ENCODE measurements around the gene EXT2.

Gene EXT2

GRCh38 chr11:44247508-44247907, 152.0 kb downstream of the EXT2 start:
- no peak for DNase-seq

GRCh38 chr11:44248109-44248508, 152.6 kb downstream of the EXT2 start:
- no peak for DNase-seq

GRCh38 chr11:44250421-44250820, 154.9 kb downstream of the EXT2 start:
- no peak for DNase-seq

GRCh38 chr11:44252999-44253602, 157.6 kb downstream of the EXT2 start:
- DNase-seq, result no peak

- no peak for DNase-seq
These were observed 160.1 kb downstream of the EXT2 start for GRCh38 chr11:44255406-44256071.

- no peak for DNase-seq
These were observed 161.3 kb downstream of the EXT2 start for GRCh38 chr11:44256673-44257291.

GRCh38 chr11:44257338-44258189, 162.1 kb downstream of the EXT2 start:
- DNase-seq, result no peak

- DNase-seq, result no peak
These were observed 162.7 kb downstream of the EXT2 start for GRCh38 chr11:44258190-44258489.

GRCh38 chr11:44258839-44259420, 163.5 kb downstream of the EXT2 start:
- DNase-seq, result no peak

- DNase-seq, result no peak
These were observed 164.6 kb downstream of the EXT2 start for GRCh38 chr11:44260081-44260480.

- no peak for DNase-seq
These were observed 166.5 kb downstream of the EXT2 start for GRCh38 chr11:44261800-44262591.

- DNase-seq, result no peak
These were observed 168.4 kb downstream of the EXT2 start for GRCh38 chr11:44263738-44264437.

- DNase-seq, result no peak
These were observed 168.9 kb downstream of the EXT2 start for GRCh38 chr11:44264438-44264749.

- no peak for DNase-seq
These were observed 169.3 kb downstream of the EXT2 start for GRCh38 chr11:44264761-44265160.

- DNase-seq, result no peak
These were observed 170.7 kb downstream of the EXT2 start for GRCh38 chr11:44266056-44266780.

- no peak for DNase-seq
These were observed 171.7 kb downstream of the EXT2 start for GRCh38 chr11:44267006-44267749.

- DNase-seq, result no peak
These were observed 172.5 kb downstream of the EXT2 start for GRCh38 chr11:44267750-44268613.

GRCh38 chr11:44268614-44269080, 173.2 kb downstream of the EXT2 start:
- no peak for DNase-seq
